ENCODE data around the gene BZW2.

GRCh38 chr7:16747102-16747501 lies 101.1 kb downstream of the BZW2 start:
- TF ChIP-seq, protein P1, sequence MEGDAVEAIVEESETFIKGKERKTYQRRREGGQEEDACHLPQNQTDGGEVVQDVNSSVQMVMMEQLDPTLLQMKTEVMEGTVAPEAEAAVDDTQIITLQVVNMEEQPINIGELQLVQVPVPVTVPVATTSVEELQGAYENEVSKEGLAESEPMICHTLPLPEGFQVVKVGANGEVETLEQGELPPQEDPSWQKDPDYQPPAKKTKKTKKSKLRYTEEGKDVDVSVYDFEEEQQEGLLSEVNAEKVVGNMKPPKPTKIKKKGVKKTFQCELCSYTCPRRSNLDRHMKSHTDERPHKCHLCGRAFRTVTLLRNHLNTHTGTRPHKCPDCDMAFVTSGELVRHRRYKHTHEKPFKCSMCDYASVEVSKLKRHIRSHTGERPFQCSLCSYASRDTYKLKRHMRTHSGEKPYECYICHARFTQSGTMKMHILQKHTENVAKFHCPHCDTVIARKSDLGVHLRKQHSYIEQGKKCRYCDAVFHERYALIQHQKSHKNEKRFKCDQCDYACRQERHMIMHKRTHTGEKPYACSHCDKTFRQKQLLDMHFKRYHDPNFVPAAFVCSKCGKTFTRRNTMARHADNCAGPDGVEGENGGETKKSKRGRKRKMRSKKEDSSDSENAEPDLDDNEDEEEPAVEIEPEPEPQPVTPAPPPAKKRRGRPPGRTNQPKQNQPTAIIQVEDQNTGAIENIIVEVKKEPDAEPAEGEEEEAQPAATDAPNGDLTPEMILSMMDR (IDR thresholded peaks at IDR 0.05): no peak
- TF ChIP-seq POLR2A (IDR thresholded peaks at IDR 0.05) (no peak), EP300 (IDR thresholded peaks at IDR 0.05) (no peak)
